HG02759 (cell line): Measurements from ENCODE around the gene SERHL2.
"Not testable (repeated sequence)": the region's sequence is repeated elsewhere in the genome, so short reads cannot be mapped to it uniquely, and the experiment has no call there.

Experiments used
- ATAC-seq: cut with Tn5 transposase; IDR thresholded peaks from one replicate; pipeline ENCODE4 v1.9.1; 2021; ENCODE audit warnings: mild to moderate bottlenecking, moderate library complexity; ENCODE audit not compliant: unreplicated experiment

SERHL2 gene, protein sequence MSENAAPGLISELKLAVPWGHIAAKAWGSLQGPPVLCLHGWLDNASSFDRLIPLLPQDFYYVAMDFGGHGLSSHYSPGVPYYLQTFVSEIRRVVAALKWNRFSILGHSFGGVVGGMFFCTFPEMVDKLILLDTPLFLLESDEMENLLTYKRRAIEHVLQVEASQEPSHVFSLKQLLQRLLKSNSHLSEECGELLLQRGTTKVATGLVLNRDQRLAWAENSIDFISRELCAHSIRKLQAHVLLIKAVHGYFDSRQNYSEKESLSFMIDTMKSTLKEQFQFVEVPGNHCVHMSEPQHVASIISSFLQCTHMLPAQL

DNA sequence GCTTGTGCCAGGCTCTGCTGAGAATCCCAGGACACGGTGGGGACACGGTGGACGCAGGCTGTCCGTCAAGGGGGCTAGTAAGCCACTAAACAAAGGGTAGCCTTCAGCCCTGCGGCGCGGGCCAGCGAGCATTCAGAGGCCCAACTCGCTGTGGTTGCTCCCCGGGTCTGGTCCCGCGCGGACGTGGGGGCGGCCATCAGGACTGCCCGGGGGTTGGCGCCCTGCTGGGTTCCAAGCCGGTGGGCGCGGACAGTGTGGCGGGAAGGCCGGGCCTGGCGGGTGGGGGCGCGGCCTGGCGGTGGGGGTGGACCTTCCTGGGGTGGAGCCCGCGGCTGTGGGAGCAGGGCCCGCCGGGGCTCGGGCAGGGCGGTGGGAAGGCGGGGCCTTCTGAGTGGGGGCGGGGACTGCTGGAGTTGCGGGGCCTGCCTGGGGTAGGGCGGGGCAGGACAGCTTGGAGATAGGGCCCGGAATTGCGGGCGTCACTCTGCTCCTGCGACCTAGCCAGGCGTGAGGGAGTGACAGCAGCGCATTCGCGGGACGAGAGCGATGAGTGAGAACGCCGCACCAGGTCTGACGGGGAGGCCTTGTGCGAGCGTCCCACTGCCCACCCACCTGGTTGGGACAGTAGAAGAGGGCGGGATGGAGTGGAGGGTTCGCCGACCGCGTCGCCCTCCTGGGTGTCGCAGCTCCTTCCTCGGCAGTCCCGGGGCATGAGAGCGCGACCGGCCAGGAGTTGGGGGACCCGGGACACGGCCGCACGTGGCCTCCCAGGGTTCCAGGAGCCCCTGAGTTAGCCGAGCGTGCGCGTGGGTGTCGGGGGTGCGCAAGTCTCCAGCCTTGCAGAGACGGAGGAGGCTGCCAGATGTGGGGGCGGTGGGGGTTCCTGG is at the start of gene SERHL2:
SERHL2 (plus strand) TSS at position 482 of the 887 bp plus-strand sequence; CDS start at position 547, 65 bp downstream.
- peak; percentile 76 for ATAC-seq

DNA sequence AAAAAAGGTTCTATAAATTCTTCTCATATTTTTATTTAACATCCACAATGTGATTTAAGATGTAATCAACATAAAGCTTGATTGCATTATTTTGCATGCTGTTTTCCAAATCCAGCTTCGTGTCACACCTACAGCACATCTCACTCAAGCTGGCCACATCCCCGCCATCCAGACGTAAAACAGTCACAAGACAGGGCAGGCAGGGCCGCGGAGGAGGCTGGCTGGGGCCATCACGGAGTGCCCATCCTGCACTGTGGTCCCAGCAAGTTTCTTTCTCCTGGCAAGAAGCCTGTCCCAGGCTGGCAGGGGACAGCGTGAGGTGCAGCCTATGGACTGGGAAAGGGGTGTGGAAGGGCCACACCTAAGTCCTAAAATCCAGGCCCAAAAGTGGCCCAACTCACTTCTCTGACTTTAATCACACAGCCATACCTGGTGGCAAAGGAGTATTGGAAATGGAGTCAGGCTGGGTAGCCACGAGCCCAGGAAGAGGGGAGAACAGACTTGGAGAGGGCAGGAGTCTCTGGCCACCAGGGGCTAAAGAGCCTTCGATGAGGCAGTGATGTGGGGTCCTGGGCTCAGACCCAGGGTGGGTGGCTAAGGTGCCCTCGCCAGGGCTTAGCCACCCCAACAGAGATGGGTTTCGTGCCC is 45.3 kb upstream of the SERHL2 start:
- not testable (repeated sequence) for ATAC-seq

DNA sequence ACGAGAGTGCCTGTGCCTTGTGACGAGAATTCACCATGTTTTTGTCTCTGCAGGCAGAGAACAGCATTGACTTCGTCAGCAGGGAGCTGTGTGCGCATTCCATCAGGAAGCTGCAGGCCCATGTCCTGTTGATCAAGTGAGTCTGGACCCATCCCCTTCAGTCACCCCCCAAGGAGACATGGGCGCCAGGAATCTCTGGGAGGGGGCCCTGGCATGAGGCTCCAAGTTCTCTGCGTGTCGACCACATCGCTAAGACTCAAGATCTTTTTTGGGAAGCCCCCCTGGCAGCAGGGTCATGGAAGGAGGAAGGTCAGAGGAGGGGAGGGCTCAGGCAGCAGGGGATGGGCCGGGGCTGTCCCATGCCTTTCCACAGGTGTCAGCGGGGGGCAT is 44.8 kb upstream of the SERHL2 start:
- not testable (repeated sequence) for ATAC-seq

DNA sequence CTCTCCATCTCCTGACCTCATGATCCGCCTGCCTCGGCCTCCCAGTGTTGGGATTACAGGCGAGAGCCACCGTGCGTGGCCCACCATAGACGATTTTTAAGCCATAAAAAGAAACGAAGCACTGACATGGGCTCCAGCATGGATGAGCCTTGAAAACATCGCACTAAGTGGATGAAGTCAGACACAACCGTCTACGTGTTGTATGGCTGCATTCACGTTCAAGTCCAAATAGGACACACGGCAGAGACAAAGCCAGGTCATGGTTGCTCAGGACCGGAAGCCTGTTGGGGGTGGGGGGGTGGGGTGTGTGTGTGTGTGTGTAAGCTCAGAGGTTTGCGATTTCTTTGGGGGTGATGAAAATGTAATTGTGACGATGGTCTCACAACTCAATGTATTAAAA is 44.2 kb upstream of the SERHL2 start:
- ATAC-seq = no peak

DNA sequence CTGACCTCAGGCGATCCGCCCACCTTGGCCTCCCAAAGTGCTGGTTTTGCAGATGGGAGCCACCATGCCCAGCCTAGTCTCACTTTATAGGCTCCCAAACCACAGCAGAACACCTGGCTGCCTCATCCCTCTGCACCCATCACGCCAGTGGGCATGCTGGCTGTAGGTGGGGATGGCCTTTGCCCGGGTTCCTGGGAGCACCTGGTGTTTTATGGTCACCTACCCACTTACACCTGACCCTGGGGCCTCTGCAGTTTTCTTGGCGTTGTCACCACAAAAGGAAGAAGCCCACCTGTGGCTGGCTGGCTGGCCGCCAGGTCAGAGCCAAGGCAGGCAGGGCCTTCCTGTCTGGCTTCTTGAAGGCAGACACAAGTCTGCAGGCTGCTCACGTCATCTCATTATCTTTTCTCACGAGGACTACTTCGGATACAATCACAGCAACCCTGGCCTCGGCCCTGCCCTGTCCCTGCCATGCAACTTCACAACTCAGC is 42.3 kb upstream of the SERHL2 start:
- ATAC-seq = no peak

DNA sequence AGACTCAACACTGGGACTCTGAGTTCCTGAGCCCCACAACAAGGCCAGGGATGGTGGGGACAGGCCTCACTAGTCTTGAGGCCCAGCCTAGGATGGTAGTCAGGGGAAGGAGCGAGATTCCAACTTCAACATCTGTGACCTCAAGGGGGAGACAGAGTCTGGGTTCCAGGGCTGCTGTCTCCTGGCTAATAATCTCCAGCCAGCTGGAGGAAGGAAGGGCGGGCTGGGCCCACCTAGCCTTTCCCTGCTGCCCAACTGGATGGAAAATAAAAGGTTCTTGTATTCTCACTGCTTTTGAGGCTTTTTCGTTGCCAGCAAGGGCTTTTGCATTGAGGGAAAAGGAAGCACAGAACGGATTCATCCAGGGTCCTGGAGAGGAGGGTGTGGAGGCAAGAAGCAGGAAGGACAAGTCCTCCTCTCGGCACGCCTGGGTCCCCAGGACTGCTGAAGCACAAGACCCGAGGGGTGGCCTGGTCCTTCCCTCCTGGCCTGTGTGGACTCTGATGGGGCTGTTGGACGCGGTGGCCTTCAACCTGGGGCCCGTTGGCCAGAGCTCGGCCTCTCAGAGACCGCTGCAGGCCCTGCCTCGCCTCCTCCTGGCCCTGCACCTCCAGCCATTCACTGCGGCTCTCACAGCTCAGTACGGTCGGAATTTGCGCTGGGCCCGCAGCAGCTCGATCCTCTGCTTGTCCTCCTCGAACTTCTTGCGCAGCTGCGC is 41.3 kb upstream of the SERHL2 start:
- ATAC-seq = not testable (repeated sequence)

DNA sequence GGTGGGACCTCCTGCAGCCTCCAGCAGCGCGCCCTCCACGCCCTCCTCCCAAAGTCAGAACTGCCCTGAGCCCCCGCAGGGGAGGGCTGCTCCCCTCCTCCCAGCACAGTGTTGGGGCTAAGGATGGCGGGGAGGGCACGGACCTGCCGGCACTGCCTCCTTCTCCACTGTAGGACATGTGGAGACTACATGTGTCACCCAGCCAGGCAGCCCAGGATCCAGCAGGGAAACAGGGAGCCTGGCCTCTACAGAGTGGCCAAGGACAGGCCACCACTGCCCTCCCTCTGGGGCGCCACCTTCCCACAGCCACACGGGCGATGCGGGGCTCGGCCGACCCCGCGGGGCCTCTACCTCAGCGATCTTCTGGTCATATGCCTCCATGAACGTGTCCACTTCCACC is 39.4 kb upstream of the SERHL2 start:
- ATAC-seq = not testable (repeated sequence)

DNA sequence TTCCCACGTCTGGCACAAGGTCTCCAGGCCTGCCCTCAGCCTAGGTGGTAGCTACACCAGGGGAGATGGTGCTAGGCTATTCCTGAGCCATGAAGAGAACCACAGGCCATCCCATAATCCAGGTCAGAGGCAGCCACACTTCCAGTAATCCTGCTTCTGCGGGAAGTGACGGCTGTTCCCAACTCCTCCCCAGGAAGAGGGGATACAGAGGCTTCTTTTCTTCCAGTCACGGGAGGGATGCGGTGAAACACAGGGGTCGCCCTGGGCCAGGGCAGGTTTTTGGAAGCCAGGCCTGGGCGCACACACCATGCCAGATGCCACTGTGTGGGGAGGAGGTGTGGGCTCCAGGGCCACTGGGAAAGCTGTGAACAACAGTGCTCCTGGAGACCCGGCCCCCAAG is 38.5 kb upstream of the SERHL2 start:
- not testable (repeated sequence) for ATAC-seq

DNA sequence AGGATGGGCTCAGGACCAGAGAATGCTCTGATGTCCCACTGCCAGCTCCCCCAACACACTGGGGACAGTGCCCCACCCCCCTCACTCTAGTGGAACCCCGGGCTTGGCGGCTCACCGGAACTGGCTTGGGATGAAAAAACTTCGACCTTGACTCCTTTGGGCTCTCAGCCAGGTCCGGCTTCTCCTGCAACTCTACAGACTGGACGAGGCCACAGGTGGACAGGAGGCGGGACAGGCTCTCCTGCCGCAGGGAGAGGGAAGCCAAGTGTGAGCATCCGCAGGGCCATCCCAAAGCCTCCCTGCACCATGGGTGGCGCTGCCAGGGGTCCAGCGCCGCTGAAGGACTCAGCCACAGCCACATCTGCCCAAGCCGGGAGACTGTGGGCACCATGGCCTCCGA is 37.9 kb upstream of the SERHL2 start:
- no peak for ATAC-seq

DNA sequence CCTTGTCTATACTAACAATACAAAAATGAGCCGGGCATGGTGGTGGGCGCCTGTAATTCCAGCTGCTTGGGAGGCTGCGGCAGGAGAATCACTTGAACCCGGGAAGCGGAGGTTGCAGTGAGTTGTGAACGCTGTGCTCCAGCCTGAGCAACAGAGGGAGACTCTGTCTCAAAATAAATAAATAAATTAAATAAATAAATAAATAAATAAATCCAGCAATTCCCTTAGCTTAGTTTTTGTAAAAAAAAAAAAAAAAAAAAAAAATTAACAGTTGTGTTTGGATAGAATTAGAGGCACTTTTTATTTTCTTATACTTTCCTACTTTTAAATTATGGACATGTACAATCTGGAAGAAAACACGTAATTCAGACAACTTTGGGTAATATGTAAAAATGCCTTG is 36.7 kb upstream of the SERHL2 start:
- ATAC-seq = not testable (repeated sequence)

DNA sequence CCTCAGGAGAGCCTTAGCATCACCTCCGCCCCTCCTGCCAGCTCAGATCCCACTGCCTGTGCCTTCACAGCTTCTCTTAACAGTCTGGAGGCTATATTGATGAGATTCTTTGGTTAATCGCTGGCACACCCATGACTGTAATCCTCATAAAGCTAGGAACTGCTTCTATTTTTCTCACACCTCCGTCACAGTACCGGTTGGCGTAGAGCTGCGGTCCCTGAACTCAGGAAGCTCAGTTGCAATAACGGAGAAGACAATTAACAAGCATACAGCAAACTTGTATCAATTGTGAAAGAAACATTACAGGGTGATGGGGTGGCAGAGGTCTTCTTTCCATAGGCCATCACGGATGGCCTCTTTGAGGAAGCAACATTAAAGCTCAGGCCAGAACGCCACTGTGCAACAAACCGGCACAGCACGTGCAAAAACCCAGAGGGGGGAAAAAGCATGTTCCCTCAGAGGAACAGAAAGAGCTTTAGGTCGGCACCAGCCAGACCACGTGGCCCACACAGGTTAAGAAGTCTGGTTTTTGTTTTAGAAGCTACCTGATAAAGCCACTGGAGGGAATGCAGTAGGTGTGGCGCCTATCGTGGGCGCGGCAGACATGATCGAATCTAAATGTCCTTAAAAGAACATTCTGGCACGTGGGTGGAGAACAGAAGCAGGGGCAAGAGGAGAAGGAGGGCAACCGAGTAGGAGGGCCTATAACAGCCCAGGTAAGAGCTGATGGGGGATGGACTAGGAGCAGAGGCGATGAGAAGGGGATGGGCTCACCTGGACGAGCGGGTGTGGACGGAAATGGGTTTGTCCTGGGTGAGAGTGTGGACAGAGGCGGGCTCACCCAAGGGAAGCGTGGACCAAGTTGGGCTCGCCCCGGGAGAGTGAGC is 34.9 kb upstream of the SERHL2 start:
- ATAC-seq = peak; percentile 16

DNA sequence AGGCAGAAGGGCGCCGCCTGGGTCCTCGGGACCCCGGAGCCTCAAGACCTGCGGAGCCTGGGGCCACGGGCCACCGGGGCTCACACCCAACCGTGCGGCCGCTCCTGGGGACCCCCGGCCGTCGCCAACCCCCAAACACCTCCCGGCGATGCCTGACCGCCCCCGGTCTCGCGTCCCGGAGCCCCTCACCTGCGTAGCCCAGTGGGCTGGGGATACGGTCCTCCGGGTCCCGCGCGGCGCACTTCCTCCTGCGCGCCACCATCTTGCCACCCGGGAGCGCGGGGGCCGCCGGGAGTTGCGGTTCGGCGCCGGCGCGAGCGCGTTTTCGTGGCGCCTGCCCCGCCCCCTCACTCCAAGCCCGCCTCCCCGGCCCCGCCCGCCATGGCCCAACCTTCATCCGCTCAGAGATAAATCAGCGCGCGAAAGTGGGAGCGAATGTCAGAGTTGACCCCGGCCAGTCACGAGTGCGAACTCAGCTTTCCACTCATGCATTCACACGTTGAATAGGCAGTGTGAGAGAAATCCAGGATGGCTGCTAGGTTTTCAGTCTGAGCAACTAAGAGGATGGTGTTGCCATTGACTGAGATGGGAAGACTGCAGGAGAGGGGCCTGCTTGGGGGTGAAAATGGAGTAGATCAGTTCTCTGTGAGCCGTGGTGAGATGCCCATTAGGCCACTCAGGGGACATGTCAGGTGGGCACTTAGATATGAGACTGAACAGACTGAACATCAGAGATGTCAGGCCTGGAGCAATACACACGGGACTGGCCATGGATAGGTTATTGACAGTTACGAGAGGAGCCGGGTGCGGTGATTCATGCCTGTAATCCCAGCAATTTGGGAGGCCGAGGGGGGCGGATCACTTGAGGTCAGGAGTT is 34.0 kb upstream of the SERHL2 start, which contains the start of gene RRP7A:
RRP7A (minus strand) TSS at position 272 of the 877 bp plus-strand sequence; CDS start at position 262, 10 bp downstream.
- ATAC-seq = peak; percentile 77

DNA sequence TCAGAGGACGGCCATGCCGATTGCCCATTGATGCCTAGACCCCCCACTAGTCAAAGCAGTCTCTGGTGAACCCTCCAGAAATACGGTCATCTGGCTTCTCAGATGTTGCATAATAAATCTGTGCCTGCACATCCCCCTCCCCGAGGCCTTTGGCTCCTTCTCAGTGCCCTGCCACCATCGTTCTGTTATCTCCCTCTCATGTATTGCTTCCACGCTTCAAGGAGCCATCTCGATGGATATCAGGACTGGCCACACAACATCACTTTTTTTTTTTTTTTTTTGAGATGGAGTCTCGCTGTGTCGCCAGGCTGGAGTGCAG is 32.6 kb upstream of the SERHL2 start:
- no peak for ATAC-seq

DNA sequence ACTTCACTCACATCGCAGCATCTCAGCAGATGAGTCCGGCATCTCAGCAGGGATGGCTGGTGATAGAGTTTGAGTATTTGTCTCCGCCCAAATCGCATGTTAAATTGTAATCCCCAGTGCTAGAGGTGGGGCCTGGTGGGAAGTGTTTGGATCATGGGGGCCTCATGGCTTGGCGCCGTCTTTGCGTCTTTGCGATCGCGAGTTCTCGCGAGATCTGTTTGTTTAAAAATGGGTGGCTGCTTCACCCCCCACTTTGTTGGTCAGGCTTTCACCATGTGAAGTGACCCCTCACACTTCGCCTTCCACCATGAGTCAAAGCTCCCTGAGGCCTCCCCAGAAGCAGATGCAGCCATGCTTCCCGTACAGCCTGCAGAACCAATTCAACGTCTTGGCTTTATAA is 31.2 kb upstream of the SERHL2 start:
- no peak for ATAC-seq

DNA sequence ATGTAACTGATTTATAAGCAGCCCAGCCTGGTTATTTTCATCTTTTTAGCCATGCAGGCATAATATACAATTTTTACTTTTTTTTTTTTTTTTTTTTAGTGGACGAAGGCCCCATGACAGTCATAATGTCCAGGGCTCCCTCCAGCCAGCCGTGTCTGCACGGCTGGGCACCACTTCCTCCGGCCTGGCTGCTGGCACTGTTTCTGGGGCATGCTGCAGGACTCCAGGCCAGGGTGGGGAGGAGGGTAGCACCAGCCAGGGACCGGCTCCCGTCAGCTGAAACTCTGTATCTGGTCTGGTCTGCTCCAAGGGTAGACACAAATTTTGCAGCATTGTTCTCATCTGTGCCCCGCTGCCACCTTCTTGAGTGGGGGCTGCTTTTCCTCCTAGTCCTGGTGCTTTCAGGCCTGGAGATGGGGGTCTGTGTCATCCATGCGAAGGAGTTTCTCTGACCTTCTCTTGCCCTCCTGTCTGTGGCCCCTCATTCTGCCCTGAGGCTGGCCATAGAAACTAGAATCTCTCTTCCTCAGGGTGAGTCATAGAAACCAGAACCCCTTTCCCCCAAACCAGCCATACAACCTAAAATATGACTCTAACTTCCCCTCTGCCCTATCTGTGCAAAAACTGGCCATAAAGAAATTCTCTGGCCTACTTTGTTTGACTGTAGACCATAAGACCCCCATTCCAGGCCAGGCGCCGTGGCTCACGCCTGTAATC is 25.0 kb upstream of the SERHL2 start:
- no peak for ATAC-seq

DNA sequence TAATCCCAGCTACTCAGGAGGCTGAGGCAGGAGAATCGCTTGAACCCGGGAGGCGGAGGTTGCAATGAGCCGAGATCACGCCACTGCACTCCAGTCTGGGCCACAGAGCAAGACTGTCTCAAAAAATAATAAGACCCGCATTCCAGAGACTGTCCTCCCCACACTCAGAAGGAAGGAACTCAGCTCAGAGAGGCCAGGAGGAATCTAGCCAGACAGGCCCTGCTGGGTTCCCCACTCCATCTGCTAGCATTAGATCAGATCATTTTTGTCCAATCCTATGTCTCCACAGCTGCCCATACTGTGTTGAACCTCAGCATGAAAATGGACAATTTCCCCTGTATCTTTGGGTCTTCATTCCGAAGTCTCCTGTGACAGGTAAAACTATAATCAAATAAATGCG is 24.3 kb upstream of the SERHL2 start:
- ATAC-seq = not testable (repeated sequence)

DNA sequence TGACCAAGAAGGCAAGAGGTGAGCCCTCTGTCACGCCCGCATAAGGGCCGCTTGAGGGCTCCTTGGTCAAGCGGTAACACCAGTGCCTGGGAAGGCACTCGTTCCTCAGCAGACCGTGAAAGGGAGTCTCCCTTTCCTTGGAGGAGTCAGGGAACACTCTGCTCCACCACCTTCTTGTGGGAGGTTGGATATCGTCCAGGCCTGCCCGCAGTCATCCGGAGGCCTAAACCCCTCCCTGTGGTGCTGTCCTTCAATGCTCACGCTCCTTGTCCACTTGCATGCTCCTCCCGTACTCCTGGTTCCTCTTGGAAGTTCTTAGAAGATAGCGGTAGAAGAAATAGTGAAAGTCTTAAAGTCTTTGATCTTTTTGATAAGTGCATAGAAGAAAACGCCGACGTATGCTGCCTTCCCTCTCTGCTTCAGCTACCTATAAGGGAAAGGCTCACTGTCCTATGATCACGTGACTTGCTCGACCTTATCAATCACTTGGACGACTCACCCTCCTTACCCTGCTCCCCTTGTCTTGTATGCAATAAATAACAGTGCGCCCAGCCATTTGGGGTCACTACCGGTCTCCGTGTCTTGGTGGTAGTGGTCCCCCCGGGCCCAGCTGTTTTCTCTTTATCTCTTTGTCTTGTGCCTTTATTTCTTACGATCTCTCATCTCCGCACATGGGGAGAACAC is 22.2 kb upstream of the SERHL2 start:
- ATAC-seq = not testable (repeated sequence)

DNA sequence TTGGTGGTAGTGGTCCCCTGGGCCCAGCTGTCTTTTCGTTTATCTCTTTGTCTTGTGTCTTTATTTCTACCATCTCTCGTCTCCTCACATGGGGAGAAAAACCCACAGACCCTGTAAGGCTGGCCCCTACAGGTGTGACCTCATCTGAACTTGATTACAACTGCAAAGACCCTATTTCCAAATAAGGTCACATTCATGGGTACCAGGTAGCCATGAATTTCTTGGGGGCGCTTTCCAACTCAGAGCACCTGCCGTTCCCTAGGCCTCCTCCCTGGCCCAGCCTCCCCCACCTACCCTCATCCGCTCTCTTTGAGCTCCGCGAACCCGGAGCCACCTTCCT is 20.1 kb upstream of the SERHL2 start:
- ATAC-seq = no peak
